ENCODE measurements around the gene WNT5B.

WNT5B gene

GRCh38 chr12:1607940-1608712, 20.9 kb upstream of the WNT5B start:
- DNase-seq (ENCODE audit: low spot score), result no peak
- Mint-ChIP-seq H3K36me3 (ENCODE audit: low read depth) (no peaks in the 10 kb centered on the region), H3K9me3 (no peaks in the 10 kb centered on the region), H3K27me3 (ENCODE audit: low read depth) (peaks cover 8% of the 10 kb centered on the region), H3K4me1 (ENCODE audit: low read depth) (peaks cover 20% of the 10 kb centered on the region), H3K4me3 (no peak overlapping the region), H3K27ac (no peak overlapping the region)

- peaks cover 20% of the 10 kb centered on the region for H3K4me1 Mint-ChIP-seq (ENCODE audit: low read depth)
- H3K36me3 Mint-ChIP-seq (ENCODE audit: low read depth), result no peaks in the 10 kb centered on the region
- no peak overlapping the region for H3K4me3 Mint-ChIP-seq
- no peaks in the 10 kb centered on the region for H3K9me3 Mint-ChIP-seq
- H3K27me3 Mint-ChIP-seq (ENCODE audit: low read depth), result peaks cover 8% of the 10 kb centered on the region
- DNase-seq (ENCODE audit: low spot score), result no peak
- H3K27ac Mint-ChIP-seq, result no peak overlapping the region
Observed at GRCh38 chr12:1608713-1609119, 20.3 kb upstream of the WNT5B start.

GRCh38 chr12:1610072-1610643, 18.9 kb upstream of the WNT5B start:
- H3K27me3 Mint-ChIP-seq (ENCODE audit: low read depth), result peaks cover 8% of the 10 kb centered on the region
- no peak overlapping the region for H3K4me3 Mint-ChIP-seq
- no peaks in the 10 kb centered on the region for H3K36me3 Mint-ChIP-seq (ENCODE audit: low read depth)
- no peaks in the 10 kb centered on the region for H3K9me3 Mint-ChIP-seq
- no peak for DNase-seq (ENCODE audit: low spot score)
- H3K4me1 Mint-ChIP-seq (ENCODE audit: low read depth), result peaks cover 15% of the 10 kb centered on the region
- H3K27ac Mint-ChIP-seq, result no peak overlapping the region

- Mint-ChIP-seq H3K9me3 (no peaks in the 10 kb centered on the region), H3K4me1 (ENCODE audit: low read depth) (peaks cover 14% of the 10 kb centered on the region), H3K27ac (no peak overlapping the region), H3K4me3 (no peak overlapping the region), H3K36me3 (ENCODE audit: low read depth) (no peaks in the 10 kb centered on the region), H3K27me3 (ENCODE audit: low read depth) (peaks cover 8% of the 10 kb centered on the region)
- no peak for DNase-seq (ENCODE audit: low spot score)
Observed at GRCh38 chr12:1611803-1612572, 17.0 kb upstream of the WNT5B start.

- H3K27me3 Mint-ChIP-seq (ENCODE audit: low read depth), result peaks cover 4% of the 10 kb centered on the region
- H3K4me1 Mint-ChIP-seq (ENCODE audit: low read depth), result peaks cover 12% of the 10 kb centered on the region
- H3K36me3 Mint-ChIP-seq (ENCODE audit: low read depth), result no peaks in the 10 kb centered on the region
- no peak for DNase-seq (ENCODE audit: low spot score)
- H3K27ac Mint-ChIP-seq, result no peak overlapping the region
- H3K9me3 Mint-ChIP-seq, result no peaks in the 10 kb centered on the region
- H3K4me3 Mint-ChIP-seq, result no peak overlapping the region
Observed at GRCh38 chr12:1613860-1614259, 15.2 kb upstream of the WNT5B start.

GRCh38 chr12:1614360-1614759, 14.7 kb upstream of the WNT5B start:
- Mint-ChIP-seq H3K36me3 (ENCODE audit: low read depth) (no peaks in the 10 kb centered on the region), H3K9me3 (no peaks in the 10 kb centered on the region), H3K27me3 (ENCODE audit: low read depth) (peaks cover 2% of the 10 kb centered on the region), H3K4me1 (ENCODE audit: low read depth) (peaks cover 16% of the 10 kb centered on the region), H3K27ac (no peak overlapping the region), H3K4me3 (no peak overlapping the region)
- no peak for DNase-seq (ENCODE audit: low spot score)

GRCh38 chr12:1616233-1617066, 12.6 kb upstream of the WNT5B start:
- Mint-ChIP-seq H3K4me3 (no peak overlapping the region), H3K4me1 (ENCODE audit: low read depth) (peaks cover 25% of the 10 kb centered on the region), H3K27me3 (ENCODE audit: low read depth) (peaks cover 2% of the 10 kb centered on the region), H3K36me3 (ENCODE audit: low read depth) (no peaks in the 10 kb centered on the region), H3K9me3 (no peaks in the 10 kb centered on the region), H3K27ac (no peak overlapping the region)
- DNase-seq (ENCODE audit: low spot score), result no peak

- Mint-ChIP-seq H3K27me3 (ENCODE audit: low read depth) (no peaks in the 10 kb centered on the region), H3K9me3 (no peaks in the 10 kb centered on the region), H3K4me1 (ENCODE audit: low read depth) (peaks cover 25% of the 10 kb centered on the region), H3K27ac (no peak overlapping the region), H3K4me3 (no peak overlapping the region), H3K36me3 (ENCODE audit: low read depth) (no peaks in the 10 kb centered on the region)
- no peak for DNase-seq (ENCODE audit: low spot score)
Observed at GRCh38 chr12:1618489-1618888, 10.5 kb upstream of the WNT5B start.

- Mint-ChIP-seq H3K27me3 (ENCODE audit: low read depth) (no peaks in the 10 kb centered on the region), H3K27ac (no peak overlapping the region), H3K4me3 (no peak overlapping the region), H3K4me1 (ENCODE audit: low read depth) (peaks cover 25% of the 10 kb centered on the region), H3K36me3 (ENCODE audit: low read depth) (no peaks in the 10 kb centered on the region), H3K9me3 (no peaks in the 10 kb centered on the region)
- no peak for DNase-seq (ENCODE audit: low spot score)
Observed at GRCh38 chr12:1619159-1619558, 9.9 kb upstream of the WNT5B start.

- Mint-ChIP-seq H3K4me1 (ENCODE audit: low read depth) (peaks cover 25% of the 10 kb centered on the region), H3K9me3 (no peaks in the 10 kb centered on the region), H3K27me3 (ENCODE audit: low read depth) (no peaks in the 10 kb centered on the region), H3K4me3 (no peak overlapping the region), H3K36me3 (ENCODE audit: low read depth) (no peaks in the 10 kb centered on the region), H3K27ac (no peak overlapping the region)
- DNase-seq (ENCODE audit: low spot score), result peak; percentile 22
Observed at GRCh38 chr12:1619587-1619986, 9.4 kb upstream of the WNT5B start.

GRCh38 chr12:1620092-1620491, 8.9 kb upstream of the WNT5B start:
- no peak for DNase-seq (ENCODE audit: low spot score)
- Mint-ChIP-seq H3K27ac (no peak overlapping the region), H3K4me1 (ENCODE audit: low read depth) (peaks cover 25% of the 10 kb centered on the region), H3K36me3 (ENCODE audit: low read depth) (no peaks in the 10 kb centered on the region), H3K9me3 (no peaks in the 10 kb centered on the region), H3K4me3 (no peak overlapping the region), H3K27me3 (ENCODE audit: low read depth) (peaks cover 3% of the 10 kb centered on the region)

- no peak overlapping the region for H3K4me3 Mint-ChIP-seq
- no peak overlapping the region for H3K27ac Mint-ChIP-seq
- DNase-seq (ENCODE audit: low spot score), result no peak
- H3K36me3 Mint-ChIP-seq (ENCODE audit: low read depth), result no peaks in the 10 kb centered on the region
- H3K27me3 Mint-ChIP-seq (ENCODE audit: low read depth), result peaks cover 11% of the 10 kb centered on the region
- H3K9me3 Mint-ChIP-seq, result no peaks in the 10 kb centered on the region
- peaks cover 15% of the 10 kb centered on the region for H3K4me1 Mint-ChIP-seq (ENCODE audit: low read depth)
Observed at GRCh38 chr12:1622406-1622805, 6.6 kb upstream of the WNT5B start.

- peaks cover 11% of the 10 kb centered on the region for H3K4me1 Mint-ChIP-seq (ENCODE audit: low read depth)
- peaks cover 77% of the 10 kb centered on the region for H3K27me3 Mint-ChIP-seq (ENCODE audit: low read depth)
- no peaks in the 10 kb centered on the region for H3K9me3 Mint-ChIP-seq
- H3K4me3 Mint-ChIP-seq, result peak overlapping the region; percentile 66
- DNase-seq (ENCODE audit: low spot score), result no peak
- peaks cover 1% of the 10 kb centered on the region for H3K36me3 Mint-ChIP-seq (ENCODE audit: low read depth)
- peak overlapping the region; percentile 19 for H3K27ac Mint-ChIP-seq
Observed at GRCh38 chr12:1629338-1630132, 504 bp downstream of the WNT5B start.

Measured in T-helper 2 cell treated with Interferon-gamma antibody and Interleukin-4, amounts not matched to agents 5 μg/mL and 100 μg/mL, for 36 hours (primary cell).